Ishikawa (cell line): ENCODE measurements around the gene NBAS.

ENCODE experiments used
- CEBPB ChIP-seq: IDR thresholded peaks from 2 replicates; pipeline ENCODE4 v1.6.1; 2012
- EP300 ChIP-seq: IDR thresholded peaks from 2 replicates; pipeline ENCODE4 v1.6.1; 2012; ENCODE audit warnings: borderline replicate concordance
- FOXM1 ChIP-seq: IDR thresholded peaks from 2 replicates; pipeline ENCODE4 v1.6.1; 2012; ENCODE audit warnings: low read depth, borderline replicate concordance
- NFIC ChIP-seq: IDR thresholded peaks from 2 replicates; pipeline ENCODE4 v1.6.1; 2012
- TAF1 ChIP-seq: IDR thresholded peaks from 2 replicates; pipeline ENCODE4 v1.6.1; 2012; ENCODE audit warnings: low read depth, mild to moderate bottlenecking
- ZBTB7A ChIP-seq: IDR thresholded peaks from 2 replicates; pipeline ENCODE4 v1.6.1; 2012; ENCODE audit warnings: low read depth
- TF ChIP-seq, protein P1 (sequence below): IDR thresholded peaks from 2 replicates; pipeline ENCODE4 v1.6.1; 2012
- TF ChIP-seq, protein P2 (sequence below): IDR thresholded peaks from 2 replicates; pipeline ENCODE4 v1.6.1; 2012; ENCODE audit warnings: low read depth, mild to moderate bottlenecking

DNA sequence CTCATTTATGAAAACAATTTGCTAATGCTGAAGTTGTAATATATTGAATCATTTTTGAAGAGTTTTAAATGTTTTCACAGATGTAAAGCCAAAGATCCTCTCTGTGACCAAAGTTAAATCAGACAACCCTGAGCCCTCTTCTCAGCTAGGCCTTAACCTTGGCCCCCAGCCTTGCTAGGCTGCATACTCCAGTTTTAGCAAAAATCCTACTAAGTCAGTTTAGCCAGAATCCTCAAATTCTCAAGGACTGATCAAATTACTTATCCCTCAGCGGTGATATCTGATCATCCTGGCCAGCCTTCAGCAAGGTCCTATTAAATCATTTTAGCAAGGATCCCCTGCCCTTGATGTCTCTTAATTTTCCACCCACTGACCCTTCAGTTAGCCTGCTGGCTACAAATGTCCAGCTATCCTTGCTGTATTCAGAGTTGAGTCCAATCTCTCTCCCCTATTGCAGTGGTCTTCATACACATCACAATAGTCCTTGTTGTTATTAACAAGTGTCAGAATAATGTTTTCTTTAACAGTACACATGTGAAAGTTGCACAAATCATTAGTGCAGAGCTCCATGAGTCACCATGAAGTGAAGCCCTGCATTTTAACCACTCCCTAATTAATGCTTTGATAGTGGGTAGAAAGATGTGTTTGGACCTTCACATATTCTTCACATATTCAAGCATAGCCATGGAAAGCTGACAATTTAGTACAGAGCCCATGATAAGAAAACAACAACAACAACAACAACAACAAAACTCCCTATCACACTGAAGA is 206.4 kb downstream of the NBAS start:
- TF ChIP-seq NFIC (no peak), EP300 (no peak), TAF1 (no peak), FOXM1 (no peak), CEBPB (no peak), ZBTB7A (no peak)
- TF ChIP-seq, protein P1, sequence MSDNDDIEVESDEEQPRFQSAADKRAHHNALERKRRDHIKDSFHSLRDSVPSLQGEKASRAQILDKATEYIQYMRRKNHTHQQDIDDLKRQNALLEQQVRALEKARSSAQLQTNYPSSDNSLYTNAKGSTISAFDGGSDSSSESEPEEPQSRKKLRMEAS: no peak
- TF ChIP-seq, protein P2, sequence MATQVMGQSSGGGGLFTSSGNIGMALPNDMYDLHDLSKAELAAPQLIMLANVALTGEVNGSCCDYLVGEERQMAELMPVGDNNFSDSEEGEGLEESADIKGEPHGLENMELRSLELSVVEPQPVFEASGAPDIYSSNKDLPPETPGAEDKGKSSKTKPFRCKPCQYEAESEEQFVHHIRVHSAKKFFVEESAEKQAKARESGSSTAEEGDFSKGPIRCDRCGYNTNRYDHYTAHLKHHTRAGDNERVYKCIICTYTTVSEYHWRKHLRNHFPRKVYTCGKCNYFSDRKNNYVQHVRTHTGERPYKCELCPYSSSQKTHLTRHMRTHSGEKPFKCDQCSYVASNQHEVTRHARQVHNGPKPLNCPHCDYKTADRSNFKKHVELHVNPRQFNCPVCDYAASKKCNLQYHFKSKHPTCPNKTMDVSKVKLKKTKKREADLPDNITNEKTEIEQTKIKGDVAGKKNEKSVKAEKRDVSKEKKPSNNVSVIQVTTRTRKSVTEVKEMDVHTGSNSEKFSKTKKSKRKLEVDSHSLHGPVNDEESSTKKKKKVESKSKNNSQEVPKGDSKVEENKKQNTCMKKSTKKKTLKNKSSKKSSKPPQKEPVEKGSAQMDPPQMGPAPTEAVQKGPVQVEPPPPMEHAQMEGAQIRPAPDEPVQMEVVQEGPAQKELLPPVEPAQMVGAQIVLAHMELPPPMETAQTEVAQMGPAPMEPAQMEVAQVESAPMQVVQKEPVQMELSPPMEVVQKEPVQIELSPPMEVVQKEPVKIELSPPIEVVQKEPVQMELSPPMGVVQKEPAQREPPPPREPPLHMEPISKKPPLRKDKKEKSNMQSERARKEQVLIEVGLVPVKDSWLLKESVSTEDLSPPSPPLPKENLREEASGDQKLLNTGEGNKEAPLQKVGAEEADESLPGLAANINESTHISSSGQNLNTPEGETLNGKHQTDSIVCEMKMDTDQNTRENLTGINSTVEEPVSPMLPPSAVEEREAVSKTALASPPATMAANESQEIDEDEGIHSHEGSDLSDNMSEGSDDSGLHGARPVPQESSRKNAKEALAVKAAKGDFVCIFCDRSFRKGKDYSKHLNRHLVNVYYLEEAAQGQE: no peak
